Lower leg skin (tissue), 3 donors: ENCODE data around the gene RAB13.
"Not testable (repeated sequence)": the region's sequence is repeated elsewhere in the genome, so short reads cannot be mapped to it uniquely, and the experiment has no call there.

Experiments
- CTCF ChIP-seq, 3 donors: fragments of 450-650 bp; IDR thresholded peaks; one replicate each; pipeline ENCODE4 v1.5.1; 2016; ENCODE audit warnings: antibody characterized with exemption in 3 of 3, mild to moderate bottlenecking in 3 of 3, moderate library complexity in 2 of 3
- POLR2A ChIP-seq, 2 donors: fragments of 450-650 bp; IDR thresholded peaks; one replicate each; pipeline ENCODE4 v1.6.1; 2016 to 2017; ENCODE audit warnings: antibody characterized with exemption in 2 of 2, mild to moderate bottlenecking in 1 of 2, moderate library complexity in 1 of 2

- not testable (repeated sequence) for TF ChIP-seq CTCF, POLR2A (IDR thresholded peaks at IDR 0.05)
Observed at GRCh38 chr1:153996882-153997281, 10.7 kb upstream of the RAB13 start.
